Heart right ventricle (tissue), 16 donors: ENCODE data around the gene PI4K2A. TPM values are rescaled to one million over a fixed set of nuclear protein-coding genes. Genes with fewer than 3 reads are reported as not detected.

Experiments
- ATAC-seq, 8 donors: fragments of 200-7000 bp; cut with Tn5 transposase; one replicate each; pipeline ENCODE4 v1.9.1; 2020; ENCODE audit warnings: mild to moderate bottlenecking in 8 of 8, moderate library complexity in 8 of 8, moderate number of reproducible peaks in 1 of 8
- DNase-seq, 2 donors: peaks; one replicate each; pipeline ENCODE4 v3.0.0-alpha.2; 2020
- H3K27ac ChIP-seq, 10 donors: fragments of 200-600 bp; sonication (generic) in 2 of 10; one replicate each; pipeline versions ENCODE4 v1.5.0 to v1.8.0; 2020 to 2022; ENCODE audit warnings: mild to moderate bottlenecking in 3 of 10
- H3K27me3 ChIP-seq, 7 donors: fragments of 200-600 bp; one replicate each; pipeline ENCODE4 v1.8.0; 2021 to 2022; ENCODE audit warnings: mild to moderate bottlenecking in 2 of 7
- H3K36me3 ChIP-seq, 9 donors: fragments of 200-600 bp; sonication (generic) in 1 of 9; one replicate each; pipeline versions ENCODE4 v1.5.0 to v1.8.0; 2020 to 2022; ENCODE audit warnings: mild to moderate bottlenecking in 2 of 9
- H3K4me1 ChIP-seq, 9 donors: fragments of 200-600 bp; sonication (generic) in 1 of 9; one replicate each; pipeline versions ENCODE4 v1.5.0 to v1.8.0; 2020 to 2022; ENCODE audit warnings: mild to moderate bottlenecking in 4 of 9
- H3K4me3 ChIP-seq, 10 donors: fragments of 200-600 bp; sonication (generic) in 2 of 10; one replicate each; pipeline versions ENCODE4 v1.5.0 to v1.8.0; 2020 to 2022; ENCODE audit warnings: mild to moderate bottlenecking in 7 of 10, moderate library complexity in 2 of 10
- H3K9me3 ChIP-seq, 11 donors: fragments of 200-600 bp in 10 of 11; sonication (generic) in 2 of 11; one replicate each; pipeline versions ENCODE4 v1.5.0 to v1.8.0; 2013 to 2022; ENCODE audit warnings: mild to moderate bottlenecking in 2 of 11, control low read depth in 1 of 11, moderate library complexity in 1 of 11
- CTCF ChIP-seq, 9 donors: fragments of 200-600 bp; sonication (generic) in 2 of 9; IDR thresholded peaks; one replicate each; pipeline versions ENCODE4 v1.5.0 to v1.8.0; 2021 to 2022; ENCODE audit warnings: antibody characterized with exemption in 9 of 9, mild to moderate bottlenecking in 5 of 9, moderate library complexity in 1 of 9
- WGBS, 2 donors: extraction: QIAGEN DNeasy Blood & Tissue Kit; methylation state at CpG; one replicate each; pipeline ENCODE4 v1.1.7; 2013; ENCODE audit warnings: inconsistent platforms in 1 of 2; 5-methylcytosine and 5-hydroxymethylcytosine counted together
- intact Hi-C, 10 donors: fragments of 100-400 bp; cut with DNase I; formaldehyde crosslinking; loops; one replicate each; pipeline versions ENCODE4 v1.11.1 to v1.14.2; 2022
- polyA plus RNA-seq, 2 donors: library from polyadenylated mRNA; stranded (reverse); fragments of 200-250 nt; gene quantifications; one replicate each; pipeline ENCODE4 v1.2.3, GENCODE V29; 2013
- total RNA-seq, 10 donors: library from RNA; stranded (reverse); fragmentation: NEBNext Ultra II Directional in 3 of 10; extraction: Animal tissue kit (Norgen Biotek cat#: 25700) in 3 of 10; gene quantifications; one replicate each; pipeline versions ENCODE4 v1.2.1 to v1.2.4, GENCODE V29; 2021 to 2023
- donor health status: Arrhythmogenic right ventricular cardiomyopathy.
- donor health status: ischemic (EF 13 %, LVEDD 7.1; RV severe dilation, severe dysfunction).
- donor health status: healthy with polysubstance abuse.
- donor health status: DM: no; HTN: yes; CAD: no.
- donor health status: DM: no; HTN: no; CAD: no.
- donor health status: ischemic (EF 25% LVEDD 6.9; RV normal size, moderate dysfunction).
- donor health status: ischemic (EF 25% LVEDD 5.7; RV mildly dilated, moderate dysfunction).
- donor health status: healthy.
- donor health status: DM: yes; HTN: yes; CAD: no.
- donor health status: Ischemic cardiomyopathy.
- donor health status: ischemic (EF 35%, LVEDD 5.7; RV mildly dilated, moderate dysfunction).
- donor health status: nonischemic (EF 11% LVEDD 7.7; RV severe dilation, severe dysfunction).
- donor health status: DM: yes; HTN: yes; CAD: no.
- donor health status: PGD.
- donor health status: ischemic (EF 29% LVEDD 5.4; RV normal size, mild dysfunction).
- donor health status: nonischemic (EF 23%, LVEDD 6.1; RV moderate dilation, normal function).

PI4K2A gene
- total and polyA plus RNA-seq, 12 donors, result 5.3 to 20.7 (median 14.2) TPM

GRCh38 chr10:97600616-97601015 lies 39.9 kb upstream of the PI4K2A start:
- no peak for TF ChIP-seq CTCF (IDR thresholded peaks at IDR 0.05)
- Histone ChIP-seq H3K36me3 (no peaks in the 10 kb centered on the region), H3K27me3 (no peaks in the 10 kb centered on the region), H3K27ac (peak overlapping the region in 8 of 10 donors; percentile 37 to 99 (median 72)), H3K9me3 (no peaks in the 10 kb centered on the region), H3K4me1 (peaks cover 5 to 44% (median 21%) of the 10 kb centered on the region in 9 donors), H3K4me3 (no peak overlapping the region)
- ATAC-seq (no peak), DNase-seq (no peak)
- intact Hi-C loops, result no loop called here
- WGBS, 2 donors, result 69 to 91% methylated on average over 1 of the region's 1 CpG

- WGBS, 2 donors, result 72 to 74% methylated on average over 21 of the region's 21 CpGs
- no peaks in the 10 kb centered on the region for H3K27me3 ChIP-seq
- ATAC-seq (peak in 7 of 8 donors; percentile 57 to 91 (median 72)), DNase-seq (peak; percentile 29 to 44)
- intact Hi-C loops, result no loop called here
- H3K4me1 ChIP-seq, result peaks cover 0 to 35% (median 12%) of the 10 kb centered on the region in 9 donors
- no peak overlapping the region for H3K4me3 ChIP-seq
- TF ChIP-seq CTCF (IDR thresholded peaks at IDR 0.05), result no peak
- H3K27ac ChIP-seq, result peak overlapping the region in 9 of 10 donors; percentile 37 to 99 (median 65)
- H3K36me3 ChIP-seq, result no peaks in the 10 kb centered on the region
- H3K9me3 ChIP-seq, result no peaks in the 10 kb centered on the region
Observed at GRCh38 chr10:97601268-97602215, 38.9 kb upstream of the PI4K2A start.

- Histone ChIP-seq H3K4me1 (peaks cover 0 to 38% (median 9%) of the 10 kb centered on the region in 9 donors), H3K36me3 (no peaks in the 10 kb centered on the region), H3K9me3 (no peaks in the 10 kb centered on the region), H3K27me3 (no peaks in the 10 kb centered on the region), H3K4me3 (no peak overlapping the region), H3K27ac (peak overlapping the region in 3 of 10 donors; percentile 21 to 90 (median 72))
- no peak for ATAC-seq
- intact Hi-C loops, result no loop called here
- 90 to 93% methylated on average over 5 of the region's 5 CpGs for WGBS, 2 donors
- TF ChIP-seq CTCF (IDR thresholded peaks at IDR 0.05), result no peak
- no peak for DNase-seq
Observed at GRCh38 chr10:97607095-97607636, 33.3 kb upstream of the PI4K2A start.

- peaks cover 0 to 38% (median 9%) of the 10 kb centered on the region in 9 donors for H3K4me1 ChIP-seq
- peak overlapping the region; percentile 42 to 90 (median 74) for H3K27ac ChIP-seq
- no peaks in the 10 kb centered on the region for H3K9me3 ChIP-seq
- 38 to 47% methylated on average over 13 of the region's 13 CpGs for WGBS, 2 donors
- peak; percentile 40 to 58 for DNase-seq
- H3K4me3 ChIP-seq, result no peak overlapping the region
- intact Hi-C loops, result loop anchor here in 3 of 10 donors (1.0 to 2.0 kb wide), 3 partner anchors 24 to 37 kb away; partner anchors contain the start of gene ANKRD2 (in 2 of the 3)
- TF ChIP-seq CTCF (IDR thresholded peaks at IDR 0.05), result no peak
- H3K27me3 ChIP-seq, result no peaks in the 10 kb centered on the region
- ATAC-seq, result peak; percentile 66 to 91 (median 84)
- H3K36me3 ChIP-seq, result peaks cover 0 to 2% (median 0%) of the 10 kb centered on the region in 9 donors
Observed at GRCh38 chr10:97608991-97609561, 31.4 kb upstream of the PI4K2A start.
